ENCODE measurements around the gene BCR. TPM values are rescaled to one million over a fixed set of nuclear protein-coding genes. Genes with fewer than 3 reads are reported as not detected.

BCR gene
- total RNA-seq, 1 experiment from 2014 or later: 40.5 TPM

- Histone ChIP-seq H3K9me3 (ENCODE audit: low read length) (no peaks in the 10 kb centered on the region), H3K27me3 (ENCODE audit: low read length) (no peaks in the 10 kb centered on the region), H3K27ac (ENCODE audit: low read length) (no peak overlapping the region), H2AFZ (ENCODE audit: low read length) (no peak overlapping the region), H3K79me2 (ENCODE audit: low read length) (no peaks in the 10 kb centered on the region), H4K20me1 (ENCODE audit: insufficient read depth, low read depth, low read length) (no peaks in the 10 kb centered on the region), H3K4me2 (ENCODE audit: low read depth, low read length, poor library complexity, severe bottlenecking) (peak overlapping the region; percentile 65), H3K36me3 (ENCODE audit: insufficient read depth, low read length) (no peaks in the 10 kb centered on the region), H3K4me3 (ENCODE audit: low read length) (peak overlapping the region; percentile 70; the same call in 1 of the 2 replicates), H3K9ac (ENCODE audit: low read length) (peak overlapping the region; percentile 66; the same call in 1 of the 2 replicates), H3K9me2 (replicated peaks; ENCODE audit: insufficient read depth, low read length) (no peaks in the 10 kb centered on the region), H3K4me1 (ENCODE audit: low read length) (peaks cover 33% of the 10 kb centered on the region)
- DNase-seq: no peak
These were observed 33.7 kb upstream of the BCR start for GRCh38 chr22:23146478-23147205.

- DNase-seq: no peak
- H3K9me3 ChIP-seq (ENCODE audit: low read length): no peaks in the 10 kb centered on the region
- no peaks in the 10 kb centered on the region for H4K20me1 ChIP-seq (ENCODE audit: insufficient read depth, low read depth, low read length)
- H3K4me2 ChIP-seq (ENCODE audit: low read depth, low read length, poor library complexity, severe bottlenecking): no peak overlapping the region
- no peak overlapping the region for H2AFZ ChIP-seq (ENCODE audit: low read length)
- H3K27ac ChIP-seq (ENCODE audit: low read length): no peak overlapping the region
- H3K27me3 ChIP-seq (ENCODE audit: low read length): no peaks in the 10 kb centered on the region
- H3K9me2 ChIP-seq (replicated peaks; ENCODE audit: insufficient read depth, low read length): no peaks in the 10 kb centered on the region
- no peaks in the 10 kb centered on the region for H3K79me2 ChIP-seq (ENCODE audit: low read length)
- peaks cover 34% of the 10 kb centered on the region for H3K4me1 ChIP-seq (ENCODE audit: low read length)
- H3K4me3 ChIP-seq (ENCODE audit: low read length): no peak overlapping the region
- no peaks in the 10 kb centered on the region for H3K36me3 ChIP-seq (ENCODE audit: insufficient read depth, low read length)
- H3K9ac ChIP-seq (ENCODE audit: low read length): no peak overlapping the region
These were observed 32.5 kb upstream of the BCR start for GRCh38 chr22:23147617-23148387.

GRCh38 chr22:23149743-23150238 is 30.5 kb upstream of the BCR start:
- Histone ChIP-seq H2AFZ (ENCODE audit: low read length) (no peak overlapping the region), H3K36me3 (ENCODE audit: insufficient read depth, low read length) (0 out of 2 replicates have a peak, but pooled peaks cover 3% of the 10 kb centered on the region), H3K4me1 (ENCODE audit: low read length) (peaks cover 35% of the 10 kb centered on the region), H4K20me1 (ENCODE audit: insufficient read depth, low read depth, low read length) (no peaks in the 10 kb centered on the region), H3K27me3 (ENCODE audit: low read length) (no peaks in the 10 kb centered on the region), H3K27ac (ENCODE audit: low read length) (no peak overlapping the region), H3K4me2 (ENCODE audit: low read depth, low read length, poor library complexity, severe bottlenecking) (no peak overlapping the region), H3K4me3 (ENCODE audit: low read length) (no peak overlapping the region), H3K79me2 (ENCODE audit: low read length) (no peaks in the 10 kb centered on the region), H3K9me3 (ENCODE audit: low read length) (no peaks in the 10 kb centered on the region), H3K9ac (ENCODE audit: low read length) (no peak overlapping the region), H3K9me2 (replicated peaks; ENCODE audit: insufficient read depth, low read length) (no peaks in the 10 kb centered on the region)
- no peak for DNase-seq

GRCh38 chr22:23150762-23151161 is 29.5 kb upstream of the BCR start:
- no peak overlapping the region for H3K4me2 ChIP-seq (ENCODE audit: low read depth, low read length, poor library complexity, severe bottlenecking)
- no peaks in the 10 kb centered on the region for H3K9me3 ChIP-seq (ENCODE audit: low read length)
- H3K27ac ChIP-seq (ENCODE audit: low read length): no peak overlapping the region
- DNase-seq: no peak
- peaks cover 28% of the 10 kb centered on the region for H3K4me1 ChIP-seq (ENCODE audit: low read length)
- H3K27me3 ChIP-seq (ENCODE audit: low read length): no peaks in the 10 kb centered on the region
- H2AFZ ChIP-seq (ENCODE audit: low read length): no peak overlapping the region
- H3K9ac ChIP-seq (ENCODE audit: low read length): no peak overlapping the region
- no peaks in the 10 kb centered on the region for H4K20me1 ChIP-seq (ENCODE audit: insufficient read depth, low read depth, low read length)
- H3K4me3 ChIP-seq (ENCODE audit: low read length): no peak overlapping the region
- H3K9me2 ChIP-seq (replicated peaks; ENCODE audit: insufficient read depth, low read length): no peaks in the 10 kb centered on the region
- no peaks in the 10 kb centered on the region for H3K79me2 ChIP-seq (ENCODE audit: low read length)
- H3K36me3 ChIP-seq (ENCODE audit: insufficient read depth, low read length): 0 out of 2 replicates have a peak, but pooled peaks cover 3% of the 10 kb centered on the region

- Histone ChIP-seq H4K20me1 (ENCODE audit: insufficient read depth, low read depth, low read length) (no peaks in the 10 kb centered on the region), H3K36me3 (ENCODE audit: insufficient read depth, low read length) (0 out of 2 replicates have a peak, but pooled peaks cover 3% of the 10 kb centered on the region), H2AFZ (ENCODE audit: low read length) (no peak overlapping the region), H3K9ac (ENCODE audit: low read length) (peak overlapping the region; percentile 68), H3K4me1 (ENCODE audit: low read length) (peaks cover 24% of the 10 kb centered on the region), H3K4me2 (ENCODE audit: low read depth, low read length, poor library complexity, severe bottlenecking) (peak overlapping the region; percentile 63), H3K9me2 (replicated peaks; ENCODE audit: insufficient read depth, low read length) (no peaks in the 10 kb centered on the region), H3K9me3 (ENCODE audit: low read length) (no peaks in the 10 kb centered on the region), H3K79me2 (ENCODE audit: low read length) (no peaks in the 10 kb centered on the region), H3K27me3 (ENCODE audit: low read length) (no peaks in the 10 kb centered on the region), H3K27ac (ENCODE audit: low read length) (no peak overlapping the region), H3K4me3 (ENCODE audit: low read length) (no peak overlapping the region; the same call in 1 of the 2 replicates)
- DNase-seq: no peak
These were observed 28.5 kb upstream of the BCR start for GRCh38 chr22:23151827-23152226.

- no peaks in the 10 kb centered on the region for H3K9me2 ChIP-seq (replicated peaks; ENCODE audit: insufficient read depth, low read length)
- H3K36me3 ChIP-seq (ENCODE audit: insufficient read depth, low read length): 0 out of 2 replicates have a peak, but pooled peaks cover 3% of the 10 kb centered on the region
- no peaks in the 10 kb centered on the region for H3K9me3 ChIP-seq (ENCODE audit: low read length)
- peak overlapping the region; percentile 79 for H3K27ac ChIP-seq (ENCODE audit: low read length)
- no peaks in the 10 kb centered on the region for H4K20me1 ChIP-seq (ENCODE audit: insufficient read depth, low read depth, low read length)
- peak overlapping the region; percentile 63 for H3K4me2 ChIP-seq (ENCODE audit: low read depth, low read length, poor library complexity, severe bottlenecking)
- no peaks in the 10 kb centered on the region for H3K79me2 ChIP-seq (ENCODE audit: low read length)
- peaks cover 26% of the 10 kb centered on the region for H3K4me1 ChIP-seq (ENCODE audit: low read length)
- no peaks in the 10 kb centered on the region for H3K27me3 ChIP-seq (ENCODE audit: low read length)
- peak overlapping the region; percentile 86 for H2AFZ ChIP-seq (ENCODE audit: low read length)
- peak; percentile 84 for DNase-seq
- H3K4me3 ChIP-seq (ENCODE audit: low read length): peak overlapping the region; percentile 59
- peak overlapping the region; percentile 68 for H3K9ac ChIP-seq (ENCODE audit: low read length)
These were observed 27.8 kb upstream of the BCR start for GRCh38 chr22:23152238-23153114.

GRCh38 chr22:23153994-23154393 is 26.3 kb upstream of the BCR start:
- Histone ChIP-seq H3K27ac (ENCODE audit: low read length) (no peak overlapping the region), H4K20me1 (ENCODE audit: insufficient read depth, low read depth, low read length) (no peaks in the 10 kb centered on the region)

More at GRCh38 chr22:23153994-23154393, 26.3 kb upstream of the BCR start:
- H3K4me3 ChIP-seq (ENCODE audit: low read length): no peak overlapping the region
- H3K4me2 ChIP-seq (ENCODE audit: low read depth, low read length, poor library complexity, severe bottlenecking): no peak overlapping the region
- H3K9ac ChIP-seq (ENCODE audit: low read length): no peak overlapping the region
- H3K4me1 ChIP-seq (ENCODE audit: low read length): peaks cover 26% of the 10 kb centered on the region
- no peaks in the 10 kb centered on the region for H3K9me2 ChIP-seq (replicated peaks; ENCODE audit: insufficient read depth, low read length)
- no peaks in the 10 kb centered on the region for H3K79me2 ChIP-seq (ENCODE audit: low read length)
- H2AFZ ChIP-seq (ENCODE audit: low read length): no peak overlapping the region
- no peaks in the 10 kb centered on the region for H3K27me3 ChIP-seq (ENCODE audit: low read length)
- H3K9me3 ChIP-seq (ENCODE audit: low read length): no peaks in the 10 kb centered on the region
- 0 out of 2 replicates have a peak, but pooled peaks cover 3% of the 10 kb centered on the region for H3K36me3 ChIP-seq (ENCODE audit: insufficient read depth, low read length)
- DNase-seq: no peak

Measured in Karpas-422 (cell line).